HG02973 (cell line): ENCODE data around the gene GORASP1.

Experiments
- ATAC-seq: cut with Tn5 transposase; IDR thresholded peaks from one replicate; pipeline ENCODE4 v1.9.1; 2021; ENCODE audit warnings: moderate library complexity; ENCODE audit not compliant: unreplicated experiment

GORASP1 gene

DNA sequence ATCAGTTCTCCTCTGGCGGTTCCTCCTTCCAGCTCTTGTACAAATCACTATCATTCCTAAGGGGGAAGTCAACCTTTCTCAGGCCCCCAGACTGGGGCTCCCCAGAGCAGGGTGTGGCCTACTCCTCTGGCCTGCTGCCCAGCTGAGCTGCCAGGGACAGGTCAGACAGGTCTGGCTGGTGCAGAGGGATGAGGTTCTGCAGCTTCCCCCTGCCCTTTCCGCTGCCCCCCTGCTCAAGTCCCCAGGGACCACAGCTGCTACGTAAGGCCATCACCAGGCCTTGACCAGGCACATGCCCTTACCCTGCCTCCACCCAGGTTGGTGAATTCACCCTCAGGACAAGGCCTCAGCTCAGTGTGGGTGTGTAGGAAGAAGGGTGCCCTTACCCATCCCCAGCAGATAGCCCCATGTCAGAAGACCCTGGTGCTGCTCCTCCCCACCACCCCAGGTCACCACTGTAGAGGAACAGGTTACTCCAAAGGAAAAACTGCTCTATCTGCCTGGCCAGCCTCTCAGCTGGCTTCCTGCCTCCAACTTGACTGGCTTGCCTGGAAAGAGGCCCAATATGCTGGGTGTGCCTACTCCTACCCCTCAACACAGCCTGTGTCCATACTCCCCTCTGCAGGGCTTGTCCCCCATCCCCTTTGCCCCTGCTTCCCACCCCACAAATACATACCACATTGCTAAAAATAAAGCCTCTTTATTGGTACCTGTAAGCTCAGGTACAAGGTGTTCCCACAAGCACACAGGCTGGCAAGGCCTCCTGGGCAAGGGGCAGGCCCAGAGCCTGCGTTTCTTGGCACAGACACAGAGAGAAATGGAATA is 34.0 kb upstream of the GORASP1 start:
- no peak for ATAC-seq

GRCh38 chr3:39140341-39140971 is 33.0 kb upstream of the GORASP1 start:
- ATAC-seq: no peak

- ATAC-seq: no peak
Observed at GRCh38 chr3:39139442-39139841, 32.0 kb upstream of the GORASP1 start.

DNA sequence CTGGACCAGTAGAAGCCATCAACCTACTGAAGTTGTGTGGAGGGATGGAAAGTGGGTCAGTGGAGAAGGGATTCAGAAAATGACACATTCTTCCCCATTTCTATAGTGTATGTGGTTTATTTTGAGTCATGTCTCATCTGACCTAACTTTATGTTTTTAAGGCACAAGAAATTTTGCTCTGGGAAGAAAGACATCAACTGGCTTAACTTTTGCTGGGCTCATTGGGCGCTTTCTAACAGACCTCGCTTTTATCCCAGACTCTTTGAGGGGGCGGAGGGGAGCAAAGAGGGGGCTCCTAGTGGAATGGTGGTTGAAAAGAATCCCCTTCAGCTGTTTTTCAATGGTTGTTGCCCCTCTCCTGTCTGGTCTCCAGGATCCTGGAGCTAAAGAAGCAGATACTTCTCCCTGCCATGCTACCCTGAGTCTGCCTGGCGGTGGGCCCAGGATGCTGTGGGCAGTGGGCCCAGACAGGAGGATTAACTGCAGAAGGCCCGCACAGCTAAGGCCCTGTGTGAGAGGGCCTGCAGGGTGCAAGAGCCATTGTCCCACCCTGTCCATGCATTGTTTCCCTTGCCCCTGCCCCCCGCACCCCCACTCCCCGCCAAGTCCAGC is 31.5 kb upstream of the GORASP1 start:
- ATAC-seq: no peak

- ATAC-seq: no peak
Observed at GRCh38 chr3:39137991-39138803, 30.8 kb upstream of the GORASP1 start.

DNA sequence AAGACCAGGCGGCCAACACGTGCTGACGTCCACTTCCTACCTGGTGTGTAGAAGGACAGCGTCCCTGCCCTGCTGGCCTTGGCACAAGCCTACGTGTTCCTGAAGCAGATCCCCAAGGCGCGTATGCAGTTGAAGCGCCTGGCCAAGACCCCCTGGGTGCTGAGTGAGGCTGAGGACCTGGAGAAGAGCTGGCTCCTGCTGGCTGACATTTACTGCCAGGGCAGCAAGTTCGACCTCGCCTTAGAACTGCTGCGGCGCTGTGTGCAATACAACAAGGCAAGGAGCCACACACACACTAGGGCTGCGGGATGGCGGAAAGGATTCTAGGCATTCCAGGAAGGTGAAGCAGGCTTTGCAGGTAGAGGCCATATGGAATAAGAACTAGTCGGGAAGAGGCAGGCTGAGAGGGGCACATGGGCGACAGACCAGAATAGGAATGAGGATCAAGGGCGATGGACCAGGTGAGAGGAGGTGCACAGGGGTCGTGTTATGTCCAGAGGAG is 30.1 kb upstream of the GORASP1 start:
- ATAC-seq: no peak

GRCh38 chr3:39136533-39137434 is 29.4 kb upstream of the GORASP1 start:
- ATAC-seq: no peak

DNA sequence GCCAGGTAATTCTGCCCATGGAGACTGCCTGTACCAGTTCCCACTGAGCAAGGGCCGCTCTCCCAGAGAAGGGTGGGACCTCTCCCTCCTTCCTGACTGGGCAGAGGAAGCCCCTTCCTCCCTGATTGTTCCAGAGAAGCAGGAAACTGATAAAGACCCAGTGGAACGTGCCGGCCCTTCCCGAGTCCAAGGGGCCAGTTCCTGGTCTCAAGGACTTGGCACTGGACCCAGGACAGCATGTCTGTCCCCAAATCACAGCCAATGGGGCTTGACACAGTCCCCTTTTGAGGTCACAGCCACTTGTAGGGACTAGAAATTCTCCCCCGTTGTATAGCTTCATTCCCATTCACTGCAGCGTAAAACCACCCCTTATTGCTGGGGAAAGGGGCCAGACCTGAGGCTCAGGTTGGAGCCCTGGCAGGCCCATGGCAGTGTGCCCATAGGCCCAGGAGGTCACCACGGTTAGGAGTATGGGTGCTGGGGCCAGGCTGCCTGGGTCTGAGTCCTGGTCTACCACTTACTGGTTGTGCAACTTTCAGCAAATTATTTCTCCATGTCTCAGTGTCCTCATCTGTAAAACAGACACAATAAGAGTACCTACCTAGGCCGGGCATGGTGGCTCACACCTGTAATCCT is 27.9 kb upstream of the GORASP1 start:
- ATAC-seq: no peak

- ATAC-seq: no peak
Observed at GRCh38 chr3:39134305-39134704, 26.9 kb upstream of the GORASP1 start.

- ATAC-seq: no peak
Observed at GRCh38 chr3:39133822-39134221, 26.4 kb upstream of the GORASP1 start.

GRCh38 chr3:39133093-39133490 is 25.7 kb upstream of the GORASP1 start:
- ATAC-seq: no peak

- ATAC-seq: no peak
Observed at GRCh38 chr3:39132096-39133092, 25.0 kb upstream of the GORASP1 start.

- no peak for ATAC-seq
Observed at GRCh38 chr3:39130693-39131265, 23.4 kb upstream of the GORASP1 start.

DNA sequence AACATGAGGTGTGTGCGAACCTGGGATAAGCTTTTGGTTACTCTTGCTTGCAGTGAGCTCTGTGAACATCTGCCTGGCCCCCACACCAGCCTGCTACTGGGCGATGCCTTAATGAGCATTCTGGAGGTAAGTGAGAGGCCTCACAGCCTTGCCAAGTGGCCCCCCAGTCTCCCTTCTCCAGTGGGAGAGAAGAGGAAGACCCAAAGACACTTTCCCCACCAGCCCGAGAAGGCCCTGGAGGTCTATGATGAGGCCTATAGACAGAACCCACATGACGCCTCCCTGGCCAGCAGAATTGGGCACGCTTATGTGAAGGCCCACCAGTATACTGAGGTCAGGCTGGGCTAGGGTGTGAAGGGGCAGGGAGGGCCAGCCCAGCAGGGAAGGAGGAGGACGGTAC is 22.6 kb upstream of the GORASP1 start:
- no peak for ATAC-seq

DNA sequence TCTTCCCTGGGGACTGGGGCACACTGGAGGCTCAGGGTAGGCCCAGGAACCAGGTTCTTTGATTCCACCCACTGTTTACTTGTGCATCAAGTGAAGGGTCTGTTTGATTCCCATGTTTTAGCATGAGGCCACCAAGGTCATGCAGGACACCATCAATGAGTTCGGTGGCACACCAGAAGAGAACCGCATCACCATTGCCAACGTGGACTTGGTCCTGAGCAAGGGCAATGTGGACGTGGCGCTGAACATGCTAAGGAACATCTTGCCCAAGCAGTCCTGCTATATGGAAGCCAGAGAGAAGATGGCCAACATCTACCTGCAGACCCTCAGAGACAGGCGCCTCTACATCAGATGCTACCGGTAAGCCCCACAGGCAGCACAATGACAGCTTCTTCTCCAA is 21.5 kb upstream of the GORASP1 start:
- ATAC-seq: no peak

DNA sequence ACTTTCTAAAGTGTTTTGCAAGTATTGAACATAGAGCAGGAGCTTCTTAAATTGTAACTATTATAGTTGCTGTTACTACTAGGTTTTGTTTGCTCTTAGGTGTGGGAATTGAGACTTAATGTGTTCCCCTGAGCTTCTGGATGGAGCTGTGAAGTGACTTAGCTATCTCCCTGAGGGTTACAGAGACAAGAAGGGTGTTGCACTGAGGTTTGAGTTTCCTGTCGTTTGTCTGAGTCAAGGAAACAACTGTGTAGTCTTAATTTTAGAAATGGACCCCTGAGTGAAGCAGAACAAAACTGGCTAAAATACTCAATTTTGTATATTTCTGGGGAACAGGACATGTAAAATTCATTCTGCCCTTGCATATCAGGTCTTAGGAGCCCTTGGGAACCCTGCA is 20.5 kb upstream of the GORASP1 start:
- ATAC-seq: no peak

- ATAC-seq: no peak
Observed at GRCh38 chr3:39127269-39127907, 20.0 kb upstream of the GORASP1 start.
